Dermis blood vessel endothelial cell (primary cell): ENCODE results near the gene CDKL1. TPM values are rescaled to one million over a fixed set of nuclear protein-coding genes. Genes with fewer than 3 reads are reported as not detected.

Source experiments
- DNase-seq: peaks from one replicate; pipeline ENCODE4 v3.0.0; 2010
- total RNA-seq: library from RNA; depleted of rRNA; stranded (reverse); fragments of >200 nt; gene quantifications from 2 replicates; pipeline ENCODE4 v1.2.3, GENCODE V29; 2014

Gene CDKL1
- total RNA-seq = 15.0 and 43.6 TPM in 2 replicates

- DNase-seq = peak; percentile 71
Measured at GRCh38 chr14:50396631-50397389, at the start of gene CDKL1. CDKL1 (minus strand) TSS chr14:50396881; CDS start chr14:50395868, 1,013 bp downstream.

- DNase-seq = no peak
Measured at GRCh38 chr14:50434528-50434927, 37.8 kb upstream of the CDKL1 start.

GRCh38 chr14:50432131-50432530, 35.5 kb upstream of the CDKL1 start:
- DNase-seq = no peak

GRCh38 chr14:50425816-50426215, 29.1 kb upstream of the CDKL1 start:
- DNase-seq = no peak

GRCh38 chr14:50425105-50425504, 28.4 kb upstream of the CDKL1 start:
- no peak for DNase-seq

- DNase-seq = no peak
Measured at GRCh38 chr14:50423529-50423928, 26.8 kb upstream of the CDKL1 start.

GRCh38 chr14:50421499-50421898, 24.8 kb upstream of the CDKL1 start:
- DNase-seq = no peak

GRCh38 chr14:50417853-50418252, 21.2 kb upstream of the CDKL1 start:
- no peak for DNase-seq

GRCh38 chr14:50410921-50411320, 14.2 kb upstream of the CDKL1 start:
- no peak for DNase-seq

- DNase-seq = no peak
Measured at GRCh38 chr14:50410071-50410470, 13.4 kb upstream of the CDKL1 start.

GRCh38 chr14:50407111-50407812, 10.6 kb upstream of the CDKL1 start:
- DNase-seq = no peak

GRCh38 chr14:50403419-50403818, 6.7 kb upstream of the CDKL1 start:
- DNase-seq = peak; percentile 57

- DNase-seq = no peak
Measured at GRCh38 chr14:50402965-50403364, 6.3 kb upstream of the CDKL1 start.

GRCh38 chr14:50400461-50400860, 3.8 kb upstream of the CDKL1 start:
- no peak for DNase-seq

- peak; percentile 34 for DNase-seq
Measured at GRCh38 chr14:50399251-50400032, 2.8 kb upstream of the CDKL1 start.

GRCh38 chr14:50398189-50398580, 1.5 kb upstream of the CDKL1 start:
- no peak for DNase-seq

- DNase-seq = peak; percentile 33
Measured at GRCh38 chr14:50397390-50398188, 908 bp upstream of the CDKL1 start.

GRCh38 chr14:50395448-50395847, 1.2 kb downstream of the CDKL1 start:
- DNase-seq = no peak

- no peak for DNase-seq
Measured at GRCh38 chr14:50394713-50395112, 2.0 kb downstream of the CDKL1 start.

- no peak for DNase-seq
Measured at GRCh38 chr14:50389668-50390441, 6.8 kb downstream of the CDKL1 start.

- DNase-seq = peak; percentile 20
Measured at GRCh38 chr14:50388256-50388931, 8.3 kb downstream of the CDKL1 start.
